Endometrial microvascular endothelial cells (primary cell): Measurements from ENCODE around the gene AHR. TPM values are rescaled to one million over a fixed set of nuclear protein-coding genes. Genes with fewer than 3 reads are reported as not detected.

Experiments used
- in situ Hi-C: cut with HindIII; loops from 2 replicates; pipeline ENCODE4 v1.10.0; 2017; ENCODE audit warnings: low sequenced_read_pairs, low pct_unique_long_range_greater_than_20kb; ENCODE audit errors: inconsistent ontology term
- total RNA-seq: library from RNA; depleted of rRNA; stranded (reverse); fragments of >200 nt; gene quantifications from one replicate; pipeline ENCODE4 v1.2.3, GENCODE V29; 2015; ENCODE audit errors: inconsistent ontology term

AHR gene
- total RNA-seq: 92.1 TPM

- in situ Hi-C loops: no loop called here
Measured at GRCh38 chr7:17298102-17298839, at the start of gene AHR. TSS of gene AHR (plus strand) at chr7:17298652. CDS start at chr7:17299265, 613 bp downstream.

- in situ Hi-C loops: no loop called here
Measured at GRCh38 chr7:17253885-17254284, 44.6 kb upstream of the AHR start.

GRCh38 chr7:17255926-17256325 lies 42.5 kb upstream of the AHR start:
- in situ Hi-C loops: no loop called here

- in situ Hi-C loops: no loop called here
Measured at GRCh38 chr7:17256375-17256774, 42.1 kb upstream of the AHR start.

GRCh38 chr7:17266565-17266964 lies 31.9 kb upstream of the AHR start:
- in situ Hi-C loops: no loop called here

- in situ Hi-C loops: no loop called here
Measured at GRCh38 chr7:17269341-17270221, 28.9 kb upstream of the AHR start.

- in situ Hi-C loops: no loop called here
Measured at GRCh38 chr7:17274551-17275245, 23.8 kb upstream of the AHR start.

GRCh38 chr7:17275749-17276671 lies 22.4 kb upstream of the AHR start:
- in situ Hi-C loops: no loop called here

GRCh38 chr7:17279061-17279460 lies 19.4 kb upstream of the AHR start:
- in situ Hi-C loops: no loop called here

GRCh38 chr7:17289074-17289645 lies 9.3 kb upstream of the AHR start:
- in situ Hi-C loops: no loop called here

- in situ Hi-C loops: no loop called here
Measured at GRCh38 chr7:17292843-17293242, 5.6 kb upstream of the AHR start.

- in situ Hi-C loops: no loop called here
Measured at GRCh38 chr7:17293481-17293880, 5.0 kb upstream of the AHR start.

- in situ Hi-C loops: no loop called here
Measured at GRCh38 chr7:17297243-17297642, 1.2 kb upstream of the AHR start.

GRCh38 chr7:17298840-17299482 lies 509 bp downstream of the AHR start:
- in situ Hi-C loops: no loop called here

GRCh38 chr7:17299483-17299991 lies 1.1 kb downstream of the AHR start:
- in situ Hi-C loops: no loop called here

- in situ Hi-C loops: no loop called here
Measured at GRCh38 chr7:17300012-17300411, 1.6 kb downstream of the AHR start.

- in situ Hi-C loops: no loop called here
Measured at GRCh38 chr7:17300437-17300836, 2.0 kb downstream of the AHR start.
